Activated naive CD4-positive, alpha-beta T cell treated with anti-CD3 and anti-CD28 coated beads for 36 hours (primary cell): ENCODE data around the gene SCGN. TPM values are rescaled to one million over a fixed set of nuclear protein-coding genes. Genes with fewer than 3 reads are reported as not detected.

ENCODE experiments used
- CTCF ChIA-PET: fragments of 350-600 bp; sonication (Branson Sonifier 250); formaldehyde crosslinking; loops from one replicate; lab custom pipeline; 2021; ENCODE audit warnings: antibody characterized with exemption; lab: Charles Lee
- DNase-seq: peaks from one replicate; pipeline ENCODE4 v3.0.0-alpha.2; 2020
- H3K27ac Mint-ChIP-seq: one replicate; pipeline ENCODE4 v1.8.0; 2021; ENCODE audit warnings: mild to moderate bottlenecking, mixed read lengths
- H3K27me3 Mint-ChIP-seq: one replicate; pipeline ENCODE4 v1.8.0; 2021; ENCODE audit warnings: low read depth, mixed read lengths
- H3K36me3 Mint-ChIP-seq: one replicate; pipeline ENCODE4 v1.8.0; 2021; ENCODE audit warnings: low read depth, mixed read lengths
- H3K4me1 Mint-ChIP-seq: one replicate; pipeline ENCODE4 v1.8.0; 2021; ENCODE audit warnings: low read depth, mixed read lengths
- H3K4me3 Mint-ChIP-seq: one replicate; pipeline ENCODE4 v1.8.0; 2021; ENCODE audit warnings: mild to moderate bottlenecking, moderate library complexity, mixed read lengths
- H3K9me3 Mint-ChIP-seq: one replicate; pipeline ENCODE4 v1.8.0; 2021; ENCODE audit warnings: mixed read lengths
- intact Hi-C: fragments of 100-400 bp; cut with micrococcal nuclease; formaldehyde crosslinking; loops from one replicate; pipeline ENCODE4 v1.15.1; 2023
- total RNA-seq, 2 experiments: library from RNA; stranded (reverse); gene quantifications; one replicate each; pipeline ENCODE4 v1.2.3, GENCODE V29; 2021

Gene SCGN
- total RNA-seq, 2 experiments from 2014 or later, result not detected

DNA sequence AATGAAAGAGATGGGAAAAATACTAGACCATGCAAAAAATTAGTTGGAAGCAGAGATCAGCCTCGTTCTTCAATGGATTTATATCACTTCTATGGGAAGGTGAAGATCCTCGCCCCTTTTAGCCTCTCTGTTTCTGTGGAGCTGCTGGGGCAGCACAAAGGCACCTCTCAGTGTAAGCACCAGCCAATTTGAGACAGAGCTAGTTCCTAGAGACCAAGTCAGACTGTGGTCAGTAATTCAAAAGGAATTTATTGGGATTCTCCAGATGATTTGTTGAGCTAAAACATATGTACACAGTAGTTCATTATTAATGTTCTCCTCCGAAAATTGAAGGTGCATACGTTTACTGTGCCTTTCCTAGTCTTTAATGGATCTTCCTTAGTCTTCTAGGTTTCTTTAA, 42.4 kb downstream of the SCGN start:
- Mint-ChIP-seq H3K4me3 (no peak overlapping the region), H3K4me1 (no peaks in the 10 kb centered on the region), H3K9me3 (no peaks in the 10 kb centered on the region), H3K27ac (no peak overlapping the region), H3K27me3 (peaks cover 9% of the 10 kb centered on the region), H3K36me3 (no peaks in the 10 kb centered on the region)
- intact Hi-C loops, result no loop called here
- CTCF ChIA-PET, result no interaction called here
- no peak for DNase-seq

DNA sequence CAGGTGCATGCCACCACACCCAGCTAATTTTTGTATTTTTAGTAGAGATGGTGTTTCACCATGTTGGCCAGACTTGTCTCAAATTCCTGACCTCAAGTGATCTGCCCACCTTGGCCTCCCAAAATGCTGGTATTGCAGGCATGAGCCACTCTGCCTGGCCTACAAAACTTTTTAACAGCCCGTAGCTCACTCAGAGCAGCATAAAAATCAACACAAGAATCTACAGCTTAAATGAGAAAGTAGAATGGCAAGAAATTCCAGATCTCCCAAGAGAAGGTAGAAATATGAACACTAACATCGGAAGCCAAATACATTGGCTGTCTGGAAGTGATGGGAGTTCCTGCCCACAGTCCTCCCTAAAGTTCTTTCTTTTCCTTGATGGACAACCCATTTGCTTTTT, 43.7 kb downstream of the SCGN start:
- Mint-ChIP-seq H3K36me3 (no peaks in the 10 kb centered on the region), H3K9me3 (no peaks in the 10 kb centered on the region), H3K27ac (no peak overlapping the region), H3K4me1 (no peaks in the 10 kb centered on the region), H3K4me3 (no peak overlapping the region), H3K27me3 (peaks cover 9% of the 10 kb centered on the region)
- no peak for DNase-seq
- CTCF ChIA-PET, result no interaction called here
- intact Hi-C loops, result no loop called here

DNA sequence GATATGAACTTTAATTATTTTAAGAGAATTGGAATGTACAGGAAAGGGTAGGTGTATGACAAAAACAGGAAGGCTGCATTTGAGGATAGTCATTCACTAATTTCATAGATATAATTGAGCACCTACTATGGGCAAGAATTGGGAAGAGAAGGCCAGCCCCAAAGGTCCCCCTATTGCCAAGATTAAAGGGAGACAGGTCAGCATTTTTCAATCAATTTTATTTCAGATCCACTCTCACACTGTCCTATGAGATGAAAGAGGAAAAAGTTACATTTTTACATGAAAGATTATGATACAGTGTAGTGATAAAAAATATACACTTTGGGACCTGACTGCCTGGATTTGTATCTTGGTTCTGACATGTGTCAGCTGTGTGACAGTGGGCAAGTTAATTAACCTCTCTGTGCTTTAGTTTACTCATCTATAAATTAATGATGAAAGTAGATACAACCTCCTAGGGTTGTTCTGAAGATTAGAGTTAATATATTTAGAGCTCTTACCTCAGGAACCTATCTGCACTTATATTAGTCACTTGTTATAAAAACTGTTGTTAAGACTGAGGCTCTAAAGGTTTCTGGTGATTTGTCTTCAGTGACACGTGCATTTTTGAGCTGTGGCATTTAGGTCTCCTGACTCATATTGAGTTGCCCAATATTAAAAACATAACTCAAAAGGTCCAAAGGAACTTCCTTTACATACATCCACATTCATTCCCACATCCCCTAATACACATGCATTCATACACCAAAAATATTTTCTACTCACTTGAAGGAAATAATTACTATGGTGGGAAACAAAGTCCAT, 45.7 kb downstream of the SCGN start:
- H3K4me1 Mint-ChIP-seq, result no peaks in the 10 kb centered on the region
- H3K36me3 Mint-ChIP-seq, result no peaks in the 10 kb centered on the region
- CTCF ChIA-PET, result no interaction called here
- H3K27me3 Mint-ChIP-seq, result peaks cover 4% of the 10 kb centered on the region
- H3K9me3 Mint-ChIP-seq, result no peaks in the 10 kb centered on the region
- no peak overlapping the region for H3K4me3 Mint-ChIP-seq
- DNase-seq, result no peak
- H3K27ac Mint-ChIP-seq, result no peak overlapping the region
- intact Hi-C loops, result no loop called here

DNA sequence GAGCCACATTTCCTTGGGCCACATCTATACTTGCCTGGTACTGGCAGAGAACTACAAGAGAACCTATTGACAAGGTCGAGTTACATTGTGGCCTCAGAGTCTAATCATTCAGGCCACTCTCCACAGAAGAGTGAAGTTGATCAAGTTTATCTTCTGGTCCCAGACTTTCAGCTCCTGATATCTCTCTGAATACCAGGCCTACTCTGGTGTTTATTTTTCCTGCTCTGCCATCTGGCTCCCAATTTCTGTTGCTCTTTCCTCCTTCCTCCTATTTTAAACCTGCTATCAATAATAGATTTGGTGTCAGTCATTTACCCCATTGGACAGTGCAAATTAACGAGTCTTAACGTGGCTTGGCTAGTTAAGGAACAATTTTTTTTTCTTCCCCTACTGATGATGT, 46.6 kb downstream of the SCGN start:
- peaks cover 2% of the 10 kb centered on the region for H3K27me3 Mint-ChIP-seq
- intact Hi-C loops, result no loop called here
- no peaks in the 10 kb centered on the region for H3K9me3 Mint-ChIP-seq
- H3K36me3 Mint-ChIP-seq, result no peaks in the 10 kb centered on the region
- no peak overlapping the region for H3K27ac Mint-ChIP-seq
- H3K4me3 Mint-ChIP-seq, result no peak overlapping the region
- CTCF ChIA-PET, result no interaction called here
- H3K4me1 Mint-ChIP-seq, result no peaks in the 10 kb centered on the region
- DNase-seq, result no peak

DNA sequence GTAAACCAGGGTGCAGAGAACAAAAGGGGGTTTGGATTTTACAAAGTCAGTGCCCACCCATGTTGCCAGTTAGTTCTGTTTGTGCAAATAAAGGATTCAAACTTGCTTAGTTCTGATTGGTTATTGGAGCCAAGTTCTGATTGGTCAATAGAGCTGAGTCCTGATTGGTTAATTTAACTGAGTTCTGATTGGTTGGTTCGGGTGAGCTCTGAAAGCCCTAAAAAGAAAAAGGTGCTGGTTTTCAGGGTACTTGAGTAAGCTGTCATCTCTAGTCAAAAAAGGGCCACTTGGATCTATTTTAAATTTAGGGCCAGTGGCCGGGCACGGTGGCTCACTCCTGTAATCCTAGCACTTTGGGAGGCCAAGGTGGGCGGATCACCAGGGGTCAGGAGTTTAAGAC, 47.6 kb downstream of the SCGN start:
- H3K4me3 Mint-ChIP-seq, result no peak overlapping the region
- CTCF ChIA-PET, result interaction anchor here (2.2 kb wide), 1 partner anchor 21 kb away, joined by 6 read pairs; no protein-coding TSS in a partner anchor
- no peak overlapping the region for H3K27ac Mint-ChIP-seq
- no peaks in the 10 kb centered on the region for H3K36me3 Mint-ChIP-seq
- peaks cover 4% of the 10 kb centered on the region for H3K27me3 Mint-ChIP-seq
- no peaks in the 10 kb centered on the region for H3K4me1 Mint-ChIP-seq
- intact Hi-C loops, result no loop called here
- H3K9me3 Mint-ChIP-seq, result no peaks in the 10 kb centered on the region
- no peak for DNase-seq

DNA sequence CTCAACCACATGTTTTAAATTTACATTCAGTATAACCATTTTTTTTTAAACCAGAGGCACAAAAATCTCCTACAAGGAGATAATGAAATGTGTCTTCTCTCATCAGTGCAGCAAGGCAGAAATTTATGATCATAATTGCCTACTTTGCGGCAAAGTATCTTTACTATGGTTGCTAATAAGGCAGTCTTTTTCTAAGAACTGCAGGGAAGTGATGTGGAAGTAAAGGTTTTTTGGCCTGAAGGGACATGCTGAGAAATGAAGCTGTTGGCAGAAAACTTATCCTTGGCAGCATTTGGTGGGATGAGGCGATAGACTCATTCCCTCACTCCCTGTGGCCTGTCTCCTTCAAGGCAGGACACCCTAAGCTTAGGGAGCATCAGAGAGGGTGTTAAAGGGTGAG, 48.7 kb downstream of the SCGN start:
- no peaks in the 10 kb centered on the region for H3K4me1 Mint-ChIP-seq
- peaks cover 2% of the 10 kb centered on the region for H3K27me3 Mint-ChIP-seq
- CTCF ChIA-PET, result interaction anchor here (0.6 to 2.2 kb wide), 2 partner anchors 19 to 1120 kb away, joined by 3 to 6 read pairs; no protein-coding TSS in a partner anchor
- H3K36me3 Mint-ChIP-seq, result no peaks in the 10 kb centered on the region
- no peaks in the 10 kb centered on the region for H3K9me3 Mint-ChIP-seq
- H3K27ac Mint-ChIP-seq, result no peak overlapping the region
- H3K4me3 Mint-ChIP-seq, result no peak overlapping the region
- intact Hi-C loops, result no loop called here
- DNase-seq, result no peak

DNA sequence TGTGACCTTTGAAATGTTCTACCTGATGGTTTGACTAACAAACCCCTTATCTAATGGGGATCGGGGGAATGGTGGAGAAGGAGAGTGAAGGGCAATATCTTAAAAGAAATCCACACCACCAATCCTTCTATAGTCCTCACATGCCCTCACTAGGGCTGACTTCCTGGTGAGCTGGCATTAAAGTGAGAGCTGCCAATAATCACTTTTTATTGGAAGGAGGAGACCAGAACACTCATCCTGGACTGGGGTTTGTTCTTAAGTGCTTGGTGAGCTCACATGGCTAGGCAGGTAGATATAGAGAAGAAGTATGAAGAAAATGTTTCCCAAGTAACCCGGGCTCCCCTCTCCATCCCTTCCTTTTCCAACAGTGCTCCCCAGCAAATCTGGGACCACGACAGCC, 49.8 kb downstream of the SCGN start:
- Mint-ChIP-seq H3K36me3 (no peaks in the 10 kb centered on the region), H3K27ac (no peak overlapping the region), H3K9me3 (no peaks in the 10 kb centered on the region), H3K4me1 (no peaks in the 10 kb centered on the region), H3K4me3 (no peak overlapping the region), H3K27me3 (peaks cover 2% of the 10 kb centered on the region)
- intact Hi-C loops, result no loop called here
- CTCF ChIA-PET, result no interaction called here
- DNase-seq, result no peak

DNA sequence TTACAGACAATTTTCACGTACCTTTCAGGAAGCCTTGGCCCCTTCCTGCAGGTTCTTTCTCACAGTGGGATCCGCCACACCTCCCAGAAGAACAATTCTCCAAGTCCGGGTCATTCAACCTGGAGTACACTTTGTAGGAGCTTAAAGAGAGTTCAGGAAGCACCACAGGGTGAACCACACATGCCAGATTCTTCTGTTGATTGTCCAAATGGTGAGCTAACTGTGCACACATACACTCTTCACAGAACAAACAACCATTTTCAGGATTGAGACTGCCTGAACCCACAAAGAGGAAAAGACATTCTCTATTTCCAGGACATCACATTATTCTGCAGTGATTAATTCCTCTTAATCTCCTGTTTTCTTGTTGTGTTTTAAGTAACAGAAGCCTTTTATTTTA, 51.0 kb downstream of the SCGN start:
- no peak for DNase-seq
- Mint-ChIP-seq H3K4me1 (no peaks in the 10 kb centered on the region), H3K4me3 (no peak overlapping the region), H3K9me3 (no peaks in the 10 kb centered on the region), H3K36me3 (no peaks in the 10 kb centered on the region), H3K27me3 (peaks cover 2% of the 10 kb centered on the region), H3K27ac (no peak overlapping the region)
- CTCF ChIA-PET, result interaction anchor here (0.5 to 1.5 kb wide), 5 partner anchors 12 to 500 kb away, joined by 3 to 8 read pairs (median 5); no protein-coding TSS in a partner anchor
- intact Hi-C loops, result no loop called here

DNA sequence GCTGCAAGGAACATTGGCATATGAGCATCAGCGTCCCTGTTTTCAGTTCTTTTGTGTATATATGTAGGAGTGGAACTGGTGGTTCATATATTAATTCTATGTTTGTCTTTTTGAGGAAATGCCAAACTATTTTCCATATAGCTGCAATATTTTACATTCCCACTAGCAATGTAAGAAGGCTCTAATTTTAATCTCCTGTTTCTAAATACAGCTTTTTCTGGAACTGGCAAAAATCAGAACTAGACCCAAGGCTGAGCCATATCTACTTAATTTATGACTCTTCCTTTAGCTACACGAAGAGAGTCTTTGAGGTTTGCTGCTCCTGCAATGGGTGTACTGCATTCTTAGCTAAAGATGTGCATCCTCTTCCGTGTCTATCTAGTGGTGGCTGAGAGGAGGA, 52.0 kb downstream of the SCGN start:
- no peak for DNase-seq
- Mint-ChIP-seq H3K4me3 (no peak overlapping the region), H3K27me3 (peaks cover 2% of the 10 kb centered on the region), H3K9me3 (no peaks in the 10 kb centered on the region), H3K36me3 (no peaks in the 10 kb centered on the region), H3K4me1 (no peaks in the 10 kb centered on the region), H3K27ac (no peak overlapping the region)
- intact Hi-C loops, result no loop called here
- CTCF ChIA-PET, result interaction anchor here (0.7 kb wide), 1 partner anchor 20 kb away, joined by 3 read pairs; no protein-coding TSS in a partner anchor

DNA sequence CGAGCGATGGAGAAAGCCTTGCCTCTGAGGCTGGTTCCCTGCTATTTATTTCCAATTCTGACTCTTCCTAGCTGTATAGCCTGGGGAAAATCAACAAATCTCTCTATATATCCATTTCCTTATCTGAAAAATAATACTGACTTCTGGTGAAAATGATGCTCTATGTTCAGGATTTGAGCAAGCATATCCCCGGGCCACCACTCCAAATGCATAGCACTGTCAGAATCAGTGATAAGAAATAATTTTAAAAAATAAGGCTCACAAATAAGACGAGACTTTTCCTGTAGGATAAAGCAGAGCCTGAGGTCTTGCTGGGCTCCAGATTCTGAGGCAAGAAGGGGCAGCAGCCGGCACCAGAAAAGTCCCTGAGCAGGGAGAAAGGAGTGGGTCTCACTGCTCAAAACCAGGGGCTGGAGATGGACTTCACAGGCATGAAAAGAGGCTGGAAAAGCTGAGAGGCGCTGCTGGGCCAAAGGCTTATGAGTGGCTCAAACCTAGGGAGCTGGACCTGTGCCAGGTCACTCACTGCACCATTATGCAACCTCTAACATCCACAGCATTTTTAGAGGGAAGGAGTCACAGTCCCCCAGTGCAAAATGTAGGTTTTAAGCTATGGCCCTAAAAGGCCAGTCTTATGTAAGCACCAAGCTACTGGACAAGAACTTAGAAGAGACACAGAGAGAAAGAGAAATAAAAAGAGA, 54.4 kb downstream of the SCGN start:
- Mint-ChIP-seq H3K4me3 (no peak overlapping the region), H3K27ac (no peak overlapping the region), H3K4me1 (no peaks in the 10 kb centered on the region), H3K9me3 (no peaks in the 10 kb centered on the region), H3K36me3 (no peaks in the 10 kb centered on the region), H3K27me3 (peaks cover 2% of the 10 kb centered on the region)
- CTCF ChIA-PET, result interaction anchor here (0.6 to 1.6 kb wide), 4 partner anchors 14 to 176 kb away, joined by 3 to 5 read pairs (median 4); no protein-coding TSS in a partner anchor
- intact Hi-C loops, result no loop called here
- DNase-seq, result no peak

DNA sequence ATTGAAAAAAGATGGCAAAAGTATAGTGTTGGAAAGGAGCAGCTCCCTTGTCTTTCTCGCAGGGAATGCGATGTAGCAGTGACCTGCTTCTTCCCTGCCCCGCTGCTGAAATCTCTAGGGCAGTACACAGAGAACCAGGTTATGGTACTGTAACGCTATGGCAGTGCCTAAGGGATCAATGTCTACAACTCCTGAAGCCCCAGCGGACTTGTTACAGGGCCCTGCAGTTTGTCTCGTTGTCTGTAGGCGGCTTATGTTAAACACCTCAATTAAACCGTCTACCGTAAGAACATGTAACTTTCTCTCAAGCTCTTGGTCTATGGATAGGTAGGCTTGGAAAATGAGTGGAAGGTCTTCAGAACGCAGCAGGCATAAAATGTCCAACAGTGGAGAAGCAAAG, 57.7 kb downstream of the SCGN start:
- Mint-ChIP-seq H3K4me3 (no peak overlapping the region), H3K36me3 (no peaks in the 10 kb centered on the region), H3K4me1 (no peaks in the 10 kb centered on the region), H3K27me3 (no peaks in the 10 kb centered on the region), H3K9me3 (no peaks in the 10 kb centered on the region), H3K27ac (no peak overlapping the region)
- DNase-seq, result no peak
- intact Hi-C loops, result no loop called here
- CTCF ChIA-PET, result interaction anchor here (1.0 kb wide), 1 partner anchor 10 kb away, joined by 4 read pairs; no protein-coding TSS in a partner anchor

DNA sequence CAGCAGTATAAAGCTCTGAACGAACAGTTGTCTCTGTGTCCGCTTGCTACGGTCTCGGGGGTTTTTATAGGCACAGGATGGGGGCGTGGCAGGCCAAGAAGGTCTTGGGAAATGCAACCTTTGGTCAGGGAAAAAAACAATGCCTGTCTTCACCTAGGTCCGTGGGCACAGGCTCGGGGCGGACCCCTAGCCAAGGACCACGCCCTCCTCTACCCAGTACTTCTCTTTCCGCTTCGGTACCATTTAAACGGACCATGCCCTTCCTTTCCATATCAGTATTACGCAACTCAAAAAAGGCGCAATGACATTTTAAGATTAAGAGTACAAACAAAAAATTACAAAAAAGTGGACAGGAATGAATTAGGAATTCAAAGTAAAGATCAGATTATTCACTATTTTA, 58.3 kb downstream of the SCGN start:
- CTCF ChIA-PET, result no interaction called here
- no peak for DNase-seq
- H3K4me3 Mint-ChIP-seq, result no peak overlapping the region
- H3K27ac Mint-ChIP-seq, result no peak overlapping the region
- no peaks in the 10 kb centered on the region for H3K27me3 Mint-ChIP-seq
- no peaks in the 10 kb centered on the region for H3K4me1 Mint-ChIP-seq
- intact Hi-C loops, result no loop called here
- H3K36me3 Mint-ChIP-seq, result no peaks in the 10 kb centered on the region
- H3K9me3 Mint-ChIP-seq, result no peaks in the 10 kb centered on the region
